GM19463 (cell line): Measurements from ENCODE around the gene SETD6.
"Not testable (repeated sequence)": the region's sequence is repeated elsewhere in the genome, so short reads cannot be mapped to it uniquely, and the experiment has no call there.

Experiments used
- ATAC-seq: cut with Tn5 transposase; IDR thresholded peaks from one replicate; pipeline ENCODE4 v1.9.1; 2021; ENCODE audit warnings: mild to moderate bottlenecking, moderate library complexity; ENCODE audit not compliant: unreplicated experiment

The SETD6 gene

DNA sequence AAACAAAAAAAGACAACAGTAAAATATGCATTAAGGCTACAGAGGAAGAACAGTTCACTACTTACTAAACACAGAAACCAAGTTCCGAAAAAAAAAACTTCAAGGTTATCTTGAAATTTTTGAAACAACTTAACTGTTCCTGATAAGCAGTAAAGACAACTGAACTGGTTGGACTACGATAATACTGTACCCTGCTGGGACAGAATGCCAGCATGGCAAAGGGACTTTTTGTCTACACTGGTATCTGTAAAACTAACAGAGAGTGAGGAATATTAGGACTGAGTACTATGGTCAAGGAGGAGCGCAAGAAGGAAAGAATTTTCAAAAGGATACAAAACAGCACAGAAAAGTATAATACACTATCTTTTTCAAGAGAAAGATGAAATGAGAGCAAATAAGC is 19.8 kb downstream of the SETD6 start:
- no peak for ATAC-seq

DNA sequence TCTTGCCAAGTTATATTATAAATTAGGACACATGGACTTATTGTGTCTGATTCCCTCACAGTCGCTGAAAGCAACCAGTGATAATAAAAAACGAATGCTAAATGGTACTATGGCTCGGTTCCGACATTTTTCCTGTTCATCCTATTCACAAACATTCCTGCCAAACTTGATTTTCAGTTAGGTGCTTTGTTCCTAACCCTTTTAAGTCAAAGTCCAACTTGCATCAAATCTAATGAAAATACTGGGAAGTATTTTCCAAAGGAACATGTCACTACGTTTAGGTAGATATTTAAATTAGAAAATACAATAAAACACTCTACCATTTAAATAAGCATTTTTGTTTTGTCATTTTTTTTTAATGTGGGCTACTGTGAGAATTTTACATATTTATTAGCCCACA is 21.0 kb downstream of the SETD6 start:
- ATAC-seq: no peak

GRCh38 chr16:58537124-58537906 is 22.0 kb downstream of the SETD6 start:
- no peak for ATAC-seq

- ATAC-seq: no peak
These were observed 26.4 kb downstream of the SETD6 start for GRCh38 chr16:58541711-58542110.

GRCh38 chr16:58542291-58542690 is 27.0 kb downstream of the SETD6 start:
- ATAC-seq: no peak

DNA sequence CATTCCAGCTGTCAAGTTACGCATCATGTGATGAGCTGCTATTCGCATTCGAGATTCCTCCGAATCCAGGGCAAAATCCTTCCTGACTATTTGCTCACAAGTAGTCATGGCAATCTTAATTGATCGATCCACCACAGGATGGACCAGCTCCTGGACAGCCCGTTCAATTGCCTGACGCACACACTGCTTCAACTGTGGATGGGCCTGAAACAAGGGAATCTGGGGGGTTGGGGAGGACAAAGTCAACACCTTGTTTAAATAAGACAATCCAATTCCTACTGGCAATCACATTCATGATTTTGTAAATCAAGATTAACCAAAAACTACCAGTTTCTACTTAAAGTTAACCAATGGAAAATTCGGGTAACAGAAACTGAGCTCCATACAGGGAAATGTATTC is 28.4 kb downstream of the SETD6 start:
- no peak for ATAC-seq

DNA sequence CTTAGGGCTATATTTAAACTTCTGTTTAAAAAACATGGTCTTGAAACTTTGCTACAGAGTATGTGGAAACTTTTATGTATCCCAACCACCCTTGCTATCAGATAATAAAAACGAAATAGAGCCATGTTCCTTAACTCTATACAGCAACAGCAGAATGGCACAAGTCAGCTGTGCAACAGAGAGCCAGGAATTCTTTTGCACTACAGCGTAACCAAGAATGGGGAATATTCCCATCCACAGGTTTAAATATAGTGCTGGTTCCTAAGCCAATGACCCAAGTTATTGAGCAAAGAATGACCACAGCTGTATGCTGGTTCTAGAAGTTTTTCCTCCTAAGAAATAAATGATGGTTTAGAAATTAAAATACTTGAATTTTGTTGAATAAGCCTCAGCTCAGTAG is 33.1 kb downstream of the SETD6 start:
- ATAC-seq: no peak

DNA sequence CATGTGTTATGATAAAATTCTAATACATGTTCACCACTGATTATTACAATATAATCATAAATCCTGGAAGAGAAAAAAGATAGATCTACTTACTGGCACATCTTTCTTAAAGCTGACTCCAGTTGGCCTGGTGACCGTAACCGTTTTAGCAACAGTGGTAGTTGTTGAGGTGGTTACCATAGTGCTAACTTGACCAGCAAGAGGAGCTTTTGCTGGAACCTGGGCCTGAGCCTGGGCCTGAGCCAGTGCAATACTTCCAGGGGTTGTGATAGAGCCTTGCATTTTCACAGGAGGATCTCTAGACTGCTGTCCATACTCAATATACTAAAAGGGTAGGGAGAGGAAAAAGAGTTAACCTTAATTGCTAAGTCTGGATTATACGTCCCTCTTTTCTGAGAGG is 36.2 kb downstream of the SETD6 start:
- no peak for ATAC-seq

- ATAC-seq: no peak
These were observed 41.4 kb downstream of the SETD6 start for GRCh38 chr16:58556678-58557077.

DNA sequence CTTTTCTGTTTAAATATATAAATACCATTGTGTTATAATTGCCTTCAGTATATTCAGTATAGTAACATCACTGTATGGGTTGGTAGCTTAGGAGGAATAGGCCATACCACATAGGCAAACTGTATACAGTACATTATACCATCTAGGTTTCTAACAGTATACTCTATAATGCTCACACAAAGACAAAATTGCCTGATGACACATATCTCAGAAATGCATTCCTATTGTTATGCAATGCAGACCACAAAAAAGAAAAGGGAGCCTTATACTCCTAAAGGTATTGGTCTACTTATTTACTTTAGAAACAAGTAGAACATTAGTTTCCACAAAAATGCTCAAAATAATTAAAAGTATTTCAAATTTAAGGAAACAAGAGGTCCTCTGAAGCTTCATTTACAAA is 47.9 kb downstream of the SETD6 start:
- ATAC-seq: no peak

- ATAC-seq: no peak
These were observed 48.5 kb downstream of the SETD6 start for GRCh38 chr16:58563775-58564174.

GRCh38 chr16:58565697-58566096 is 50.4 kb downstream of the SETD6 start:
- ATAC-seq: not testable (repeated sequence)
